ENCODE measurements around the gene VPS4A. TPM values are rescaled to one million over a fixed set of nuclear protein-coding genes. Genes with fewer than 3 reads are reported as not detected.

The VPS4A gene
- total and polyA plus RNA-seq, 2 of the 4 experiments (the other 2 are of a cell fraction) = 23.3 to 25.2 TPM

- Histone ChIP-seq H2BK5ac (ENCODE audit: low read depth, low read length, poor library complexity, severe bottlenecking) (peak overlapping the region; percentile 51), H3K14ac (replicated peaks; ENCODE audit: low read depth, low read length) (no peak overlapping the region), H2AK5ac (ENCODE audit: low read depth, low read length) (peak overlapping the region; percentile 42; the same call in 1 of the 2 replicates), H2BK15ac (ENCODE audit: low read depth, low read length) (no peak overlapping the region; the same call in 2 of the 3 replicates), H3K4ac (ENCODE audit: low read depth, low read length) (0 out of 2 replicates have a peak overlapping the region, but pooled peaks have one; percentile 0), H3K4me1 (ENCODE audit: control insufficient read depth, insufficient read depth, low read length) (peaks cover 9% of the 10 kb centered on the region), H4K5ac (ENCODE audit: low read depth, low read length) (peak overlapping the region; percentile 25; the same call in 1 of the 2 replicates), H3K36me3 (ENCODE audit: control insufficient read depth, insufficient read depth, low read length) (peaks cover 17% of the 10 kb centered on the region), H3K4me2 (ENCODE audit: low read depth, low read length) (peak overlapping the region; percentile 49; the same call in 1 of the 2 replicates), H4K91ac (ENCODE audit: insufficient read depth, low read depth, low read length) (no peak overlapping the region), H3K27ac (ENCODE audit: insufficient read depth, low read length) (peak overlapping the region; percentile 64; the same call in 1 of the 2 replicates), H3K9me1 (ENCODE audit: insufficient read depth, low read length) (peaks cover 3% of the 10 kb centered on the region; the same call in 1 of the 2 replicates), H2BK120ac (ENCODE audit: low read depth, low read length) (no peak overlapping the region), H2BK20ac (ENCODE audit: low read depth, low read length) (no peak overlapping the region), H3K79me1 (ENCODE audit: low read depth in 1 of 2, low read length in 2 of 2) (peaks cover 26 to 63% of the 10 kb centered on the region in 2 experiments), H3K56ac (ENCODE audit: extremely low read depth, insufficient read depth, low read length) (no peak overlapping the region), H3K27me3 (ENCODE audit: control insufficient read depth, insufficient read depth, low read length) (no peaks in the 10 kb centered on the region), H3K9ac (ENCODE audit: low read depth, low read length) (no peak overlapping the region), H3K9me3 (ENCODE audit: control insufficient read depth, insufficient read depth, low read length) (no peaks in the 10 kb centered on the region), H2AK9ac (replicated peaks; ENCODE audit: low read depth, low read length, poor library complexity) (no peak overlapping the region), H3K4me3 (ENCODE audit: insufficient read depth, low read depth, low read length) (no peak overlapping the region), H4K20me1 (ENCODE audit: insufficient read depth, low read length) (peaks cover 3% of the 10 kb centered on the region; the same call in 1 of the 2 replicates), H2AFZ (replicated peaks; ENCODE audit: low read length, poor library complexity) (no peak overlapping the region), H3K18ac (ENCODE audit: low read depth, low read length) (0 out of 2 replicates have a peak overlapping the region, but pooled peaks have one; percentile 5), H3K23ac (ENCODE audit: low read depth, low read length) (no peak overlapping the region; the same call in 1 of the 2 replicates), H4K8ac (ENCODE audit: low read depth in 2 of 2, low read length in 2 of 2) (peak overlapping the region; percentile 60 to 84; a peak in 2 of 4 replicates)
- ChIA-PET POLR2A (ENCODE audit: unreplicated experiment) (no interaction called here), CTCF (interaction anchor here (0.7 to 2.1 kb wide), 3 partner anchors 10 to 137 kb away, joined by 3 to 14 read pairs (median 10); no protein-coding TSS in a partner anchor)
- no TSS peak for BruUV-seq (replicated peaks)
- ATAC-seq (ENCODE audit: low read depth) = peak; percentile 67
- in situ Hi-C loops (cut with MboI; ENCODE audit: low sequenced_read_pairs) = loop anchor here (5.0 kb wide), 1 partner anchor 135 kb away; no protein-coding TSS in a partner anchor
- TF ChIP-seq MXI1 (IDR thresholded peaks at IDR 0.05; ENCODE audit: borderline replicate concordance, low read depth, low read length) (no peak), SMC3 (IDR thresholded peaks at IDR 0.05; ENCODE audit: low read depth, low read length) (peak; percentile 65), RAD21 (IDR thresholded peaks at IDR 0.05; ENCODE audit: low read length) (peak; percentile 63), FOS (IDR thresholded peaks at IDR 0.05; ENCODE audit: low read depth, low read length) (no peak), CEBPB (IDR thresholded peaks at IDR 0.05; ENCODE audit: low read depth, low read length) (peak; percentile 91), BHLHE40 (IDR thresholded peaks at IDR 0.05; ENCODE audit: low read depth, low read length) (no peak), CTCF (conservative IDR thresholded peaks at IDR 0.05; ENCODE audit: low read depth, low read length) (peak; percentile 57), MAFK (IDR thresholded peaks at IDR 0.05; ENCODE audit: low read depth, low read length) (no peak), RFX5 (IDR thresholded peaks at IDR 0.05; ENCODE audit: low read depth, low read length) (no peak), CHD1 (IDR thresholded peaks at IDR 0.05; ENCODE audit: low read depth, low read length) (no peak), RCOR1 (IDR thresholded peaks at IDR 0.05; ENCODE audit: insufficient replicate concordance, low read length) (no peak), MAZ (IDR thresholded peaks at IDR 0.05; ENCODE audit: borderline replicate concordance, low read depth, low read length) (no peak)
- DNase-seq = peak; percentile 78
- intact Hi-C loops (cut with micrococcal nuclease) = loop anchor here (1.0 kb wide), 2 partner anchors 99 to 137 kb away; no protein-coding TSS in a partner anchor
- dilution Hi-C loops (cut with HindIII; ENCODE audit: low sequenced_read_pairs, unreplicated experiment) = no loop called here
- WGBS, 2 experiments (ENCODE audit: extremely low coverage in 2 of 2, insufficient read length in 1 of 2) = 70% methylated on average over 4 of the region's 13 CpGs; no CpG with 5 or more reads in 1 of the 2 experiments
Observed at GRCh38 chr16:69286941-69287713, 24.0 kb upstream of the VPS4A start.

All from IMR-90 (cell line).